GM19035 (cell line): ENCODE data around the gene MALAT1.

ENCODE experiments used
- ATAC-seq: cut with Tn5 transposase; IDR thresholded peaks from one replicate; pipeline ENCODE4 v1.9.1; 2021; ENCODE audit not compliant: unreplicated experiment

Gene MALAT1

DNA sequence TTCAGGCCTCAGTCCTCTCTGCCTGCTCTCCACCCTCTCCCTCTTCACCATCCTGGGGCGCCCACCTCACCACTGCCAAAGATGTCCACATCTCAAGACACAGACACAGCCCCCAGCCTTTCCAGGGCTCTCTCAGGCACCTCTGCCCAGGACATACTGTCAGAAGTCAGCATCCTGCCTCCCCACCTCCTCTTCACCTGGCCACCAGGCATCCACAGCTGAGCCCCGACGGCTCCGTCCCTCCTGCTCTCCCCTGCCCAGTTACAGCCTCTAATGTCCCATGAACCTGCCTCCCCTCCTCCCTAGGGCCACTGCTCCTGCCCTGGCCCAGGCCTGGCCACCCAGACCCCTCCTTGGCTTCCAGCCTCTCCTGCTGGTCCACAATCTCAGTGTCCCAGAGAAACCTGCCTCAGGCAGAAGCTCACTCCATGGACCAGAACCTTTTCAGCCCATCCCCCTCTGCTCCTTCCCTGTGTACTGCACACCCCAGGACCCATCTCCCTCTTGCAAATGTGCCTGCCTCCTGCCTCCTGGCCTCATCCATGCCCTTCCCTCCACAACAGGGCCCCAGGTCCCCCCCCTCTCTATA, 56.1 kb downstream of the MALAT1 start:
- no peak for ATAC-seq

- ATAC-seq, result no peak
Measured at GRCh38 chr11:65555693-65556231, 56.9 kb downstream of the MALAT1 start.
